ENCODE measurements around the gene ARHGAP15. TPM values are rescaled to one million over a fixed set of nuclear protein-coding genes. Genes with fewer than 3 reads are reported as not detected.

The ARHGAP15 gene
- total RNA-seq, 1 donor from 2014 or later, result 14.2 TPM

GRCh38 chr2:143401861-143402260, 272.6 kb downstream of the ARHGAP15 start:
- no peak for DNase-seq

GRCh38 chr2:143402451-143402850, 273.2 kb downstream of the ARHGAP15 start:
- no peak for DNase-seq

DNA sequence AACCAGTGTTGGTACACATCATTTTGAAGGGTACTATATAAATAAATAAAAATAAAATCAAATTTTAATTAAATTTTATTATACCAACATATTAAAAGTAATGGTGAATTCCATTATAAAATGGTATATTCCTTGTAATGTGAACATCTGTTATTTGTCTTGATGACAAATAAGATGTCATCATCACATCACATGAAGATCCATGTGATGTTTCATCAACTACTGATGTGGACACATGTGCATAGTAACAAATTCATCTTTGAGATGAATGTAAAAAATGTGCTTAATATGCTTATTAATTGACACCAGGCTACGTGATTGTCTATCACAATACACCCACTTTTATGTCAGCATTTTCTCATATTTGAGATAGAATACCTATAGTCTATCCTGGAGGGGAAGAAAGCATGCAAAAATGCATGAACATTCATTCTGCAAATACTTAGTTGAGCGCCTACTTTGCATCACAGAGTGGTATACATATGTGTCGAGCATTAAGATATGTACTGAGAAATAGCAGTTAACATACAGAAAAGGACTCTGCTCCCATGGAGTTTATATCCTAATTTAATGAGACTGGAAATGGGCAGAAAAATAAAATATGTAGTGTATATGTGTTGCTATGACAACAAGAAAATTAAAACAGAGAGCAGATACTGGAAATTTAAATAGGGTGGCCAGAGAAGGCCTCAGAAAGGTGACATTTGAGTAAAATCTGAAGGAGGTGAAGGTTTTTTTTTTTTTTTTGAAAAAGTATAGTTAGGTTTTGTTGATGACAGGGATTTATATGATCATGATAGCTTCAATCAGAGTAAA, 281.1 kb downstream of the ARHGAP15 start:
- no peak for DNase-seq

DNA sequence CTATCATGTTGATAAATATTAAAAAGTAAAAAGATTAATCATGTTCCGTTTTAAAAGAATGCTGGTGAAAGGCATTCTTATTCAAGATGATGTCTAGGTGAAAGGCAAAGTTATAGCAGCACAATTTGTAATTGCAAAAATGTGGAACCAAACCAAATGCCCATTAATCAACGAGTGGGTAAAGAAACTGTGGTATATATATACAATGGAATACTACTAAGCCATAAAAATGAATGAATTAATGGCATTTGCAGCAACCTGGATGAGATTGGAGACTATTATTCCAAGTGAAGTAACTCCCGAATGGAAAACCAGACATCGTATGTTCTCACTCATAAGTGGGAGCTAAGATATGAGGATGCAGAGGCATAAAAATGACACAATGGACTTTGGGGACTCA, 286.4 kb downstream of the ARHGAP15 start:
- DNase-seq, result no peak

- no peak for DNase-seq
Measured at GRCh38 chr2:143417428-143417827, 288.2 kb downstream of the ARHGAP15 start.

- DNase-seq, result no peak
Measured at GRCh38 chr2:143420313-143420712, 291.1 kb downstream of the ARHGAP15 start.

GRCh38 chr2:143422681-143423080, 293.5 kb downstream of the ARHGAP15 start:
- DNase-seq, result no peak

- DNase-seq, result no peak
Measured at GRCh38 chr2:143425896-143426295, 296.7 kb downstream of the ARHGAP15 start.

- no peak for DNase-seq
Measured at GRCh38 chr2:143426296-143426695, 297.1 kb downstream of the ARHGAP15 start.

GRCh38 chr2:143428700-143429099, 299.5 kb downstream of the ARHGAP15 start:
- DNase-seq, result no peak

DNA sequence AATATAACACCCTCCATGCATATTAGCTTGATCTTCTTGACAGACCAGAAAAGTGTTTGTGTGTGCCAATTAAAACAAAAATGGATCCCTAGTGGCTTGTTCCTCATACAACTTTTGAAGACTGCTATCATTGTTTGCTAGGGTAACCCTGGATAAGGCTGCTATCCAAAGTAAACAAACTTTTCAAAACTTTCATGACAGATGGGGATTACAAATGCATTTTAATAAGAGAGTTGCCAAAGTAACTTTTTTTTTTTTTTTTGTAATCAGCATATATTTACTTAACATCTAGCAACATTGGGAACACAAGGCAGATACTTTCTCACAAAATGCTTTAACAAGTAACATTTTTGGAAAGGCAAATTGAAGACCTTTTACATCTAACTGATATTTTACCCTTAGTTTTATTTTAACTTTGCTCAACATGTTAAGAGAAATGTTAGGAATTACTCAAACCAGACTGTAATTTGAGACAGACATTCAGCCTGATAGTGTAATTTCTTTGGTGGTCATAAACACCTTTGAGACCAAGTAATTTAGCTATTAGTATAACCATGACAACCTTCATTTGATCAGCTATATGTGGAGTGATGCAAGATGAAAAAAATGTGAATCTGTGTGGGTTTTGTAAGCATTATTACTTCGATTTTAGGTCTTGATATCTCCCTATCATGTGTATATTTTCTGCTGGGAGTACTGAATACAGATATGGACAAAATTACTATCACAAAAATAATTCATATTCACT, 300.9 kb downstream of the ARHGAP15 start:
- DNase-seq, result no peak

- DNase-seq, result no peak
Measured at GRCh38 chr2:143431316-143431715, 302.1 kb downstream of the ARHGAP15 start.

- DNase-seq, result no peak
Measured at GRCh38 chr2:143433251-143433650, 304.0 kb downstream of the ARHGAP15 start.

- no peak for DNase-seq
Measured at GRCh38 chr2:143433840-143434239, 304.6 kb downstream of the ARHGAP15 start.

DNA sequence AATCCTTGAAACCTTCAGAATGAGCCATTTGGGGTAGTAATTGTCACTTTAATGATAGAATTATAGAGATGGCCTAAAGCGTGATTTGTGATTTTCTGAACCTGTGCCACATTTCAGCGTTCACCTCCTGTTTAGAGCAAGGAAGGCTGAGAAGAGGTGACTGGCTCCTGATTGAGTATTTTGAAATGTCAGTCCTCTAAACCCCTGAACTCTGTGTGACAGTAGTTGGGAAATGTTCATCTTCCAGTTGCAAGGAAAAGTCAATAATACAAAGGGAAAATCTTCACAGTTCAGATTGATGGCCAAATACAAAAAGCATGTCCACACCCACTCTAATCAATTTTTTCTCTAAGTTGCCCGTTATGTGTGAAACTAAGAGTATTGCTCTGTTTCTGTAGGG, 305.2 kb downstream of the ARHGAP15 start:
- no peak for DNase-seq

DNA sequence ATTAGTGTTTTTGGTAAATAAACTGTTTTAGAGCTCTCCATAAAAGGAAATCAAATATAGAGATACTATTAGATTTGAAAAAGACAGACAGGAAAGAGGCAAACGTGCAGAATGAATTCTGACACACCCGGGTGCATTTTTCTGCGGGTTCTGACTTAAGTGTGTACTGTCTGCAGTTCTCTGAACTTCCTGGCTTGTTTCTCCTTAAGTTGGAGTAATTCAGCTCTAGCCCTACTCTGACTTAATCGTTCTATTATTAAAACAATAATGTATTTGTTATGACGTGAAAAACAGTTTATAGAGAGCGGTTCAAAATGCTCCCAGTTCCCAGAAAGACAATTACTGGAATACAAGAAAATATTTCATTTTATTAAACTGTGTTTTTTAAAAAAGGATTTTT, 305.9 kb downstream of the ARHGAP15 start:
- no peak for DNase-seq

DNA sequence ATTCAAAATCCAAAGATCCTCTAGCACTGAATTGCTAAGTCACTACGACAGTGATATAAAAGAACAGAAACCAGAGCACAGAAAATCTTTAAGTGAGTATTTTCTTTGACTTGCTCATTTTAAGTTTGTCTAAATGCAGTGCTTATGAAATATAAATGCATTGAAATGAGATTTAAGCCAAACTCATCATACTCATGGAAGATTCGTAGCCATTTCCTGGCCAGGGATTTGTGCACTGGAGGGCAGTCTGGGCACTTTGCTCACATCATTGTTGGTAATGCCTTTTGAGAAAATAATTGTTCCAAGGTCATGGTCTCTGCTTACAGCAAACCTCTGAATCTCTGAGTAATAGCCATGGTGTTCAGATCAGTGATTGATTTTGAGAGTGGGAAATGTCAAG, 307.7 kb downstream of the ARHGAP15 start:
- DNase-seq, result no peak

DNA sequence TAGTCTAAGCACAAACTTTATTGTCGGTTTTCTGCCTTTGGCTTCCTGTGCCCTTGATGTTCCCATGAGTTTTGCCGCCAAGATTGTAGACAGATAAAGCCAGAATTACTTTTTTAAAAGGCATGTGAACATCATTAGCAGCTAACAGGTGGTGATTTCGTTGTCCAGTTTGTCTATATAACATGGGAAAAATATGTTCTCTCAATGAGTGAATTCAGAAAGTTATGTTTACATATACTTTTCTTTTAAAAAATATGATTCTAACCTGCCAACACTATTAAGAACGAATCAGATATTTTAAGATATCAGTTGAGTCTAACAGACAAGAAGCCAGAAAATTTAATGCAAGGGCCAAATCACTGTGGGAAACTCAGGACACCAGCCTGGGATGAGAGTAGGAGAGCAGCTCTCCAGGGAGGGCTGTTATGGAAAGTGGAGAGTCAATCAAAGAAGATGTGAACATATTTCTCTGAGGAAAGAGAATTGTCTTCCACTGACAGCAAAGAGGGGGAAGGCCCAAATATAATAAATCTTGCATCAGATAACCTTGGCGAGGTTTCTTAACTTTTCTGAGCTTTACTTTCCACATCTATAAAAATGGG, 311.3 kb downstream of the ARHGAP15 start:
- DNase-seq, result no peak

GRCh38 chr2:143442193-143442592, 313.0 kb downstream of the ARHGAP15 start:
- no peak for DNase-seq

GRCh38 chr2:143451642-143452281, 322.5 kb downstream of the ARHGAP15 start:
- no peak for DNase-seq

GRCh38 chr2:143452817-143453451, 323.7 kb downstream of the ARHGAP15 start:
- no peak for DNase-seq

- DNase-seq, result no peak
Measured at GRCh38 chr2:143453981-143454511, 324.8 kb downstream of the ARHGAP15 start.

All from occipital lobe (tissue), 2 donors.